ENCODE measurements around the gene CPT1B.
"Not testable (repeated sequence)": the region's sequence is repeated elsewhere in the genome, so short reads cannot be mapped to it uniquely, and the experiment has no call there.

CPT1B gene

GRCh38 chr22:50577987-50578775 is at the start of gene CPT1B:
Gene CPT1B (minus strand): TSS chr22:50578427. CDS start chr22:50577915, 512 bp downstream.
- DNase-seq, result no peak

- DNase-seq, result no peak
Observed at GRCh38 chr22:50626850-50627641, 48.8 kb upstream of the CPT1B start.

GRCh38 chr22:50626314-50626849 is 48.2 kb upstream of the CPT1B start:
- DNase-seq, result no peak

- no peak for DNase-seq
Observed at GRCh38 chr22:50625568-50626313, 47.5 kb upstream of the CPT1B start.

- DNase-seq, result no peak
Observed at GRCh38 chr22:50625131-50625567, 46.9 kb upstream of the CPT1B start.

- DNase-seq, result no peak
Observed at GRCh38 chr22:50624347-50625130, 46.3 kb upstream of the CPT1B start.

- DNase-seq, result no peak
Observed at GRCh38 chr22:50622723-50623327, 44.6 kb upstream of the CPT1B start.

- DNase-seq, result no peak
Observed at GRCh38 chr22:50621948-50622722, 43.9 kb upstream of the CPT1B start.

- peak; percentile 61 for DNase-seq
Observed at GRCh38 chr22:50621356-50621880, 43.2 kb upstream of the CPT1B start.

GRCh38 chr22:50620593-50621355 is 42.5 kb upstream of the CPT1B start:
- DNase-seq, result peak; percentile 74

GRCh38 chr22:50614296-50614695 is 36.1 kb upstream of the CPT1B start:
- not testable (repeated sequence) for DNase-seq

- DNase-seq, result no peak
Observed at GRCh38 chr22:50613291-50613981, 35.2 kb upstream of the CPT1B start.

GRCh38 chr22:50612528-50613221 is 34.4 kb upstream of the CPT1B start:
- DNase-seq, result no peak

GRCh38 chr22:50612168-50612527 is 33.9 kb upstream of the CPT1B start:
- DNase-seq, result no peak

GRCh38 chr22:50611341-50612060 is 33.3 kb upstream of the CPT1B start:
- no peak for DNase-seq

GRCh38 chr22:50610581-50610980 is 32.4 kb upstream of the CPT1B start:
- DNase-seq, result no peak

- DNase-seq, result no peak
Observed at GRCh38 chr22:50610041-50610451, 31.8 kb upstream of the CPT1B start.

GRCh38 chr22:50609599-50609998 is 31.4 kb upstream of the CPT1B start:
- no peak for DNase-seq
